GM19025 (cell line): ENCODE data around the gene MAN2C1.
"Not testable (repeated sequence)": the region's sequence is repeated elsewhere in the genome, so short reads cannot be mapped to it uniquely, and the experiment has no call there.

Experiments used
- ATAC-seq: cut with Tn5 transposase; IDR thresholded peaks from one replicate; pipeline ENCODE4 v1.9.1; 2021; ENCODE audit warnings: mild to moderate bottlenecking, low read depth, moderate library complexity; ENCODE audit not compliant: unreplicated experiment

The MAN2C1 gene

GRCh38 chr15:75314552-75315290 lies 53.7 kb downstream of the MAN2C1 start:
- no peak for ATAC-seq

- ATAC-seq = no peak
Observed at GRCh38 chr15:75313116-75313845, 55.1 kb downstream of the MAN2C1 start.

- not testable (repeated sequence) for ATAC-seq
Observed at GRCh38 chr15:75312548-75312947, 55.9 kb downstream of the MAN2C1 start.

- ATAC-seq = no peak
Observed at GRCh38 chr15:75309711-75310110, 58.7 kb downstream of the MAN2C1 start.

- no peak for ATAC-seq
Observed at GRCh38 chr15:75307778-75308390, 60.5 kb downstream of the MAN2C1 start.

- no peak for ATAC-seq
Observed at GRCh38 chr15:75306188-75306587, 62.2 kb downstream of the MAN2C1 start.
